ENCODE results near the gene INCA1.

INCA1 gene

DNA sequence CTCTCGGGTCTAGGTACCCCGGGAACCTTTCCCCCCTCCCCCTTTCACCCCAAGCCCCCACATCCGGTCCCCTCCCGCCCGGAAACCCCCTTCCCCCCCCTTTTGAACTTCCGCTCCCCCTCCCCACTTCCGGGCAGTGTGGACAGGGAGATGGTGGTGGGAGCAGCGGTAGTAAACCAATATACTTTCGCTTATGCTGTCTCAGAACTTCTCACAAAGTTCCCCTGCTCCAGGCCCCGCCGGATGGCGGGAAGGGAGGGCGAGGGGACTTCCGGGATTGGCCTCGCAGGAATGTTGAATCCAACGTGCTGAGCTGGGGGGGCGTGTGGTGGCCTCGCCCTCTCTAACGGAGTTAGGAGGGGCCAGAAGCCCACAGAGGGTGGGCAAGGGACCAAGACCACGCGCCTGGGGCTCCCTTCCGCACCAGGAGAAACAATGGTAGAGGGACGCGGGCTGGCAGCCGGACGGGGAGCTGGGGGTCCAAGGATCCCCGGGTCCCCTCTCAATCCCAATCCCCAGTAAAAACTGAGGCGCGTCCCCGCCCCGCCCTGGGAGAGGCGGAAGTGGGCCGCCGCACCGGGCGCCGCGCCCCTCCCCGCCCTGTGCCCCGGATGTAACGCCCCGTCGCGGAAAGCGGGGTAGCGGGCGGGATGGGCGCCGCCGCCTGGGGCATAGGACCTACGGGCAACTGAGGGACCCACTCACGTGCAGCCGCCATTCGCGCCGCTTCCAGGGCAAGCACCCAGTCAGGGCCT, 49.7 kb downstream of the INCA1 start:
- peak; percentile 63 to 68 for DNase-seq

DNA sequence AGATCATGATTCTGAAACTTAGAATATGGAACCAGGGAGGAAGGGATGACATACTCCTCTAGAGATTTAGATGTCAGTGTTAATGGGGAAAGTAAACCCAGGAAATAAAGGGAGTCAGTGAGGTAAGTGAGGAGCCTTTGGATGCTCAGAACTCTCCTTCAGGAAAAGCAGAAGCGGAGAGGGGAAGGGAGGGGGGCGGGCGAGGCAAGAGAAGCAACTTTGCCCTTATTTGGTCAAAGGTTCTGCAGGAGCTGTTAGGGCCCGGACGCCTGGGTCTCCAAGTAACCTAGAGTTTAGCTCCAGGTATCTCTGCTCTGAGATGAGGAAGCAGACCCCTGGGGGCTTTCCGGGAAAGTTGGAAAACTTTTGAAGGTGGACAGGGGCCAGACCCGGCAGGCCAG, 50.3 kb downstream of the INCA1 start:
- no peak for DNase-seq

DNA sequence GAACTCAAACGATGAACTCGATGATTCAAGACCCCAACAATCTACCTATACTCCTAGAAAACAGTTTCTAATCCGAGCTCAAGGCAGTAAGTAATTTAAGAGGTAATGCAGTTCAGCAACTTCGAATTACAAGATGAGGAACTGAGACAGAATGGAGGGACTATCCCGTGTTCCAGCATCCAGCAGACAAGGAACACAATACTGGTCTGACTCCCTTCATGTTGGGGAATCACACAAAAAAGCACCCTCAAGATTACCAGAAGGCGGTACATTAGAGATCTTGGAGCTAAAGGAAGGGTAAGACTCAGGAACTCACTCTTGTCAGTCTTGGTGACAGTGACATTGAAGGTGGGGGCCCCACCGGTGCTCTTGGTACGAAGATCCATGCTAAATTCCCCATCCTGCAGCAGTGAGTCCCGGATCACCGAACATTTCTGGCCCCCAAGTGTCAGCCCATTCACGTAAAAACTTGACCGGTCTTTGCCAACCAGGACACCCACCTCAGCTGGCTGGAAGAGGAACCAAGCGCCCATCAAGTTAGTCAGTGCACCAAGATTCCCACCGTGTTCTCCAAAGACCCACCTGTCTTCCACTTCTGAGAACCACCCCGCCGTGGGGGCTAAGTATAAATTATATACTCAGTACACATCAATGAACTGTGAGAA, 50.9 kb downstream of the INCA1 start:
- DNase-seq = no peak

DNA sequence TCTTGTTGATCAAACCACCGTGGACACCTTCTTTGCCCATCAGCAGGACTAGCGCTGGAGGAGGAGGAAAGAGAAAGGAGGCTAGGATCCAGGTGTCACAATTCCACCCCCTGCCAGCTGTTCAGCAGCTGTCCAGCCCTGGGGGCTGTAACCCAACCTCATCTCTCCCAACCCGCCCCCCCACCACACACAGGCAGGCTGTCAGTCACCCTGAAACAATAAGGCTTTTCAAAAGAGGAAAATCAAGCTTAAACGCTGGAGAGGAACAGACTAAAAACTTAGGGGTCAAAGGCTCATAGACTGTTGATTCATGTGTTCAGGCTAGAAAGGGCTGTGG, 51.4 kb downstream of the INCA1 start:
- DNase-seq = no peak

DNA sequence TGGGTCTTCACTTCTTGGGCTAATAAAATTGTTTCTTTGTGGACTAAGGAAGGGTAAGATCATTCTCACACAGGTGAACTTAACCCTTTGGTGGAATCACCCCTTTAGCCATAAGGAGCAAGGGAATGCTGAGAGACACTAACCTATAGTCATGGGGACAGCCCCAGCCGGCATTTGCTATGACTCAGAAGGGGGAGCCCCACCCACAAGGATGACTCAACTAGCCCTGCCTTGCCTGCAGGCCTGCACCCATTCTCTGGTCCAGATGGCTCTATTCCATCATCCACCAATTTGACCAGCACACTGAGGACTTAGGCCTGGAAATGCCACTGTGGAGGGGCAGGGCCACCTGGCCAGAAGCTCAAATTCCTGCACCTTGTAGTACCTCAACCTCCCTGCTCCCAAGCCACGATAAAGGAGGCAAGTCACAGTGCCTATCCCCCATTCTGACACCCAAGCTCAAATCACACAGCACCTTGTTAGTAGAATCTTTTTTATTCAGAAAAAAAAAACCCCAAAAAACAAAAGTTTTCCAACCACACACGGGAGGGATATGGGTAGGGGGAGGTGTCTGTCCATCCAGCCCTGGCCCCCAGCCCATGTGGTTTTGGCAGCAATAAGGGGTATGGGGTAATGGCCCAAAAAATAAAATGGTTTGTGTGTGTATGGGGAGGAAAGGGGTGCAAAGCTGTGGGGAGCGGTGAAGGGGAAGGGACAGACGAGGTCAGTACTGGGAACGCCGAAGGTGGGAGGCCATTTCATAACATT, 52.0 kb downstream of the INCA1 start:
- DNase-seq = peak; percentile 76 to 87

DNA sequence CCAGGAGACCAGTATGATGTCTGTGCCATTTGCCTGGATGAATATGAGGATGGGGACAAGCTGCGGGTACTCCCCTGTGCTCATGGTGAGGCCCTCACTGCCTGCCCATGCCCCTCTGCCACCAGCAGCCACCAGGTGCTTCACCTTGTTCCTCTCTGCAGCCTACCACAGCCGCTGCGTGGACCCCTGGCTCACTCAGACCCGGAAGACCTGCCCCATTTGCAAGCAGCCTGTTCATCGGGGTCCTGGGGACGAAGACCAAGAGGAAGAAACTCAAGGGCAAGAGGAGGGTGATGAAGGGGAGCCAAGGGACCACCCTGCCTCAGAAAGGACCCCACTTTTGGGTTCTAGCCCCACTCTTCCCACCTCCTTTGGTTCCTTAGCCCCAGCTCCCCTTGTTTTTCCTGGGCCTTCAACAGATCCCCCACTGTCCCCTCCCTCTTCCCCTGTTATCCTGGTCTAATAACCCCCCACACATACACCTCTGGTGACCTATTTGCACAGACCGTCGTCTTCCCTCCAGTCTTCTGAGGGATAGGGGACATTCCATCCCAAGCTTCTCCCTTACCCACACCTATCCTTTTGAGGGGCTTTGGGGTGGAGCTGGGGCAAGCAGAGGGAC, 52.7 kb downstream of the INCA1 start:
- DNase-seq = peak in 1 of 2 experiments; percentile 29

DNA sequence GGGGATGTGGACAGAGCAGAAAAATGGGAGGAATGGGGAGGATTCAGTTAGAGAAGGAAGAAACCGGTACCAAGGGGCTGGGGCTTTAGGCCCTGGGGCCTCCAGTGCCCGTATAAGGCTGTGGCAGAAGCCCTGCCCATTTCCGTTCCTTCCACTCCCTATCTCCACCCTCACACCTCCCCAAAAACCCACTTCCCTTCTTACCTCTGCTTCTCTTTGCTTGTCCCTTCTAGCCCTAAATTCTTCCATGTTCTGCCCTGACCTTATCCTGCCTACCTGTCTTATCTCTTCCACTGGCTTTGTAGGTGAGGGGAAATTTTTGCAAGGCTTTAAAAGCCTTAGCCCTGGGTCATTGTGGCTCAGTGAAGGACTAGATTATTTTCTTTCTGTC, 53.2 kb downstream of the INCA1 start:
- DNase-seq = peak; percentile 32 to 43

DNA sequence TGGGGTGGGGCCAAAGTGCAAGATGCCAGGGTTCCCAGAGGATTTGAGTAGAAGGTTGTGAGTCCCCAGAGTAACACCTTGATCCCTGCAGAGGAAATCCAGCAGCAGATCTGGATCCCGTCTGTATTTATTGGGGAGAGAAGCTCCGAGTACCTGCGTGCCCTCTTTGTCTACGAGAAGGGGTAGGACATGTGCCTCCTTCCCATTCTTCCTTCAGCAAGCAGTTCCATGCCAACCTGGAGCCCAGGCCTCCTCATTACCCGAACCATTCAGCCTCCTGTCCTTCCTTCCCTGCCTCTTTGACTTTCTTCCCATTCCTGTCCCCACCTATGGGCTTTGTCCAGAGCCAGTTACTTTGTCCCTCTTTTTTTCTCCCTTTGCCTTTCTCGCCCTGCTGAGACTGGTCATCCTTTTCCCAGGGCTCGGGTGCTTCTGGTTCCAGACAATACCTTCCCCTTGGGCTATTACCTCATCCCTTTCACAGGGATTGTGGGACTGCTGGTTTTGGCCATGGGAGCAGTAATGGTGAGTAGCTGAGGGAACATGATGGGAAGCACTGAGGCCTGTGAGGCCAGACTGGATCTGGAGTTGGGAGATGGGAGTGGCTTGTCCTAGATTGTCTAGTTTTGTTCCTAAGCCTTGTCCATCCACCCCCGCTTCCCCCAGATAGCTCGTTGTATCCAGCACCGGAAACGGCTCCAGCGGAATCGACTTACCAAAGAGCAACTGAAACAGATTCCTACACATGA, 54.4 kb downstream of the INCA1 start:
- no peak for DNase-seq

DNA sequence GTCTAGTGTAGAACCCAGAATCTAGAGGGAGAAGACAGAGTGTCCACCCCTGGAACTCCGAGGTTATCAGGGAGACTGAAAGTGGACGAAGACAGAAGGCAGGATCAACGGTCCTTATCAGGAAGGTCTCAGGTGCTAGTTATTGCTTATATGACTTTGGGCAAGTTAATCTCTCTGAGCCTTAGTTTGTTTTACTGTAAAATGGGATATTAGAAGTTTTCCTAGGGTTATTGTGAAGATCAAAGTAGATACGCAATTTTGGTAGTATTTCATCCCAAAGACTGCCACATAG, 56.1 kb downstream of the INCA1 start:
- DNase-seq = no peak

DNA sequence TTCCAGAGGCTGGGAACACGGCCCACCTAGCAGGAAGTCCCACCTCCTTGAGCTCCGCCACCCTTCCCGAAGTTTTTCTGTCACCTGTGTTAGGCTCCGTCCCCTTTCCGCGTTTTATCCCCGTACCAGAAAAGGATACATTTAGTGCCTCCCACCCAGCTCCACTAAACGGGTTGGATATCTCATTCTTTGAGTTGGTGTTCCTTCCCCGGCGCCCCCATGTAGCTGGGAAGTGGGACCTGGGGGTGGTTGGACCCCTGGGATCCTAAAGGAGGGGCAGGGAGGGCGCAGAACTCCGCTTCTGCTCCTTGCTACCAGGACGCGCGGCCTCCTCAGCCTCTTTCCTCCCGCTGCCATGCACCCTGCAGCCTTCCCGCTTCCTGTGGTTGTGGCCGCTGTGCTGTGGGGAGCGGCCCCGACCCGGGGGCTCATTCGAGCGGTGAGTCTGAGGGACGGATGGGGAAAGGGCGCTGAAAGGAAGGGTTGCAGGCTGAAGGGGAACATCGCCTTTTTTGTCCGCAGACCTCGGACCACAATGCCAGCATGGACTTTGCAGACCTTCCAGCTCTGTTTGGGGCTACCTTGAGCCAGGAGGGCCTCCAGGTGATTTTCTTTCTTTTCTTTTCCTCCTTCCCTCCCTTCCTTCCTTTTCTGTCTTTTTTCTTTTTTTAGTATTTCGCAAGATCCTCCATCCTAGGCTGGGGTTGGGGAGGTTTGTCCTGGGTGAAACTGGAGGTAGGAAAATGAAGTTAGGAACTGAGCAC, 56.6 kb downstream of the INCA1 start:
- DNase-seq = peak in 1 of 2 experiments; percentile 34

DNA sequence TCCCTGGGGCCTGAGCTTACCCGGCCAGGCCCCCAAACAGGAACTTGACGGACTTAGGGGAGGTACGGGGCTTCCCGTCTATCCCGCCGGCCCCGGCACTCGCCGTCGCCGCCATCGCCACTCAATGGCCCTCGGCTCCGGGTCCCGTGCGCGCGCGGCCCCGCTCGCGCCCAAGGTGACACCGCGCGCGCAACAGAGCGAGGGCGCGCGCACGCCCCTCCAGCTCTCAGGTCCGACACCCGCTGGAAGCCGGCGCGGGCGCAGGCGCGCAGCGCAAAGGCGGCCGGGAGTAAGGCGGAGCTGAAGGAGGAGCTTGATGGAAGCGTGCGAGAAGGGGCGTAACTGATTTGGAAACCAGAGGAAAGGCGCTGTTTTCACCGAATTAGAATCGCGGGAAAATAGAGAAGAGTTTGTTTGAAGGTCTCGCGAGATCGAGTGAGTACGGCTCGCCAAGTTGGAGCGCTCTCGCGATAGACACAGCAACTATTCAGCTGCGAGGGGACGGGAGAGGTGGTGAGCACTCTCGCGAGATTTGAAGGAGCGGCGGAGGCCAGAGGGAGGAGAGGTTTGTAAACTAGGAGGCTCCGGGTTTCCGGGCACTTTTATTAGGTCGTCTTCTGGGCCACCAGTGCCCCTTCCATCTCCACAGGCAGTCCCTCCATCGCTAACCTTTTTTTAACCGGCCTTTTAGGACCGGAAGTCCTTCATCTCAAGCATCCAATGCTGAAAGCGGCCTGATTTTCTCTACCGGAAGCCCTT, 57.3 kb downstream of the INCA1 start, which contains the start of the genes RNF167 and SLC25A11:
TSS of gene RNF167 (plus strand) at position 473 of the 759 bp plus-strand sequence. CDS start 642 bp downstream, outside the sequence.
TSS of gene SLC25A11 (minus strand) at position 251 of the 759 bp plus-strand sequence. CDS start at position 115, 136 bp downstream.
- peak; percentile 88 to 96 for DNase-seq

DNA sequence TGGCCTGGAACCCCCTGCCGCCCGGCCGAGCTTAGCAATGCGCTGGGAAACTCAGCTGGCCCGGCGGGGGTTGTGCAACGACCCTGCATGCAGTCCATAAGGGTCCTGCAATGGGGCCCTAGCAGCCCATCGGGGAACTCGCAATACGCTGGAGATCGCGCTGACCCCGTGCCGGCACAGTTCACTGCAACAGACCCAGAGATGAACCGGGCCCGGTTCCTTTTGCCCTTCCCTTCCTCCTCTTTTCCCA, 57.9 kb downstream of the INCA1 start:
- DNase-seq = peak in 1 of 2 experiments; percentile 27

DNA sequence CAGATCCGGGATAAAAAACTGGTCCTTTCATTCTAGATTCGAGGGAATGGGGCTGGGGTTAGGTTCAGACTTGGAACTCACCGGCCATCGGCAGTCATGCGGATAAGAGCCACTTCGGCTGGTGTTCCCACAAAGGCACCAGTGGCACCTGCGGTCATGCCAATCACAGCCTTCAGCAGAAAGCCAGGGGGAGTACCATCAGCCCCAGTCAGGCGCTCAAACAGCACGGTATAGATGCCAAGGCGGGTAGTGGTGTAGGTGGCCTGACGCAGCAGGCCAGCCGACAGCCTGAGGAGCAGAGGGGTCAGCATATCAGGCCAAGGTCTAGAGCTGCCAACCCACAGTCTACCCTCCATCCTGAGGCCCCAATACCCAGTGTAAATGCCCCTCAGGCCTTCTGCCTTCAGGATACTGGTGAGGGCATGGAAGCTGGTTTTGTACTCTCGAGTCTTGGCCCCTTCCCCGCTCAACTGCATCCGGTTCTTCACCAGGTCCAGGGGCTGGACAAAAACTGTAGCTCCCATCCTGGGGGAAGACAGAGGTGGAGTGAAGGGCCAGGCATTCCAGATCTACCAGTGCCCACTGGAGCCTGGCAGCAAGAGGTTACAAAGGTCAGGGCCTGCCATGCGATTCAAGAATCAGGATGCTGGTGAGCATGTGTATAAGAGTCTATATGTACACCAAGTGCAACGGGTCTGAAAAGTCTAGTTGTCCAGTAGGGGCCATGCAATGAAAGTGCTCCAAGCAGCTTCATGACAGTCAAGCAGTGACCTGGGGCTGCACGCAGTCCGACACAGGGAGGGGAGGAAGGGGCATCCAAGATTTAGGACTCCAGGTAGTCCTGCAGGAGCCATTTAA, 58.4 kb downstream of the INCA1 start:
- no peak for DNase-seq
